Endothelial cell of umbilical vein (primary cell): Measurements from ENCODE around the gene PAPLN. TPM values are rescaled to one million over a fixed set of nuclear protein-coding genes. Genes with fewer than 3 reads are reported as not detected.

ENCODE experiments used
- BruUV-seq: library from RNA; stranded (reverse); fragments of 400-500 nt; replicated peaks from 2 replicates; lab custom pipeline; 2021; lab: Mats Ljungman, UMichigan
- CTCF ChIA-PET: fragments of 300-600, 350-600 bp; sonication (Branson Sonifier 250); formaldehyde crosslinking; loops from one replicate; lab custom pipeline; 2021; ENCODE audit warnings: antibody characterized with exemption, inconsistent platforms; lab: Charles Lee
- POLR2A ChIA-PET: fragments of 300-600, 350-600 bp; sonication (Branson Sonifier 250); formaldehyde crosslinking; loops from one replicate; lab custom pipeline; 2021; ENCODE audit warnings: antibody characterized with exemption, inconsistent platforms; lab: Charles Lee
- DNase-seq: peaks from one replicate; pipeline ENCODE4 v3.0.0-alpha.2; 2011; ENCODE audit warnings: low read depth, low spot score
- FAIRE-seq: peaks from 2 replicates; lab custom pipeline; 2011; peaks lifted over from hg19 to GRCh38; lab: Jason Lieb, UNC
- H2AFZ ChIP-seq: 2 replicates; pipeline ENCODE4 v1.6.0; 2012; ENCODE audit warnings: low read depth, low read length, control low read depth, inconsistent platforms
- H3K27ac ChIP-seq: 2 replicates; pipeline ENCODE4 v1.5.1; 2011; ENCODE audit warnings: low read depth, mild to moderate bottlenecking, control low read depth, low read length, moderate library complexity; ENCODE audit not compliant: insufficient read depth
- H3K27me3 ChIP-seq, 2 experiments: 2 replicates each; pipeline versions ENCODE4 v1.6.0 to v1.6.1; 2011; ENCODE audit warnings: low read length in 2 of 2, mixed read lengths in 1 of 2; ENCODE audit not compliant: control insufficient read depth in 2 of 2, insufficient read depth in 2 of 2
- H3K36me3 ChIP-seq, 2 experiments: 2 replicates in 1 of 2; 3 replicates in 1 of 2; pipeline ENCODE4 v1.5.1; 2011; ENCODE audit warnings: low read length in 2 of 2, mild to moderate bottlenecking in 1 of 2, moderate library complexity in 1 of 2; ENCODE audit not compliant: control insufficient read depth in 2 of 2, insufficient read depth in 2 of 2; ENCODE audit errors: extremely low read depth in 1 of 2
- H3K4me1 ChIP-seq: 3 replicates; pipeline ENCODE4 v1.5.1; 2011; ENCODE audit warnings: mild to moderate bottlenecking, low read length; ENCODE audit not compliant: control insufficient read depth, insufficient read depth; ENCODE audit errors: extremely low read depth
- H3K4me2 ChIP-seq: 2 replicates; pipeline ENCODE4 v1.6.1; 2011; ENCODE audit warnings: low read length, control low read depth, mixed read lengths; ENCODE audit not compliant: insufficient read depth
- H3K4me3 ChIP-seq, 3 experiments: fragments of 200-600 bp in 1 of 3; sonication (generic), shearing (Covaris generic) in 1 of 3; replicated peaks in 1 of 3; 2 replicates each; pipeline ENCODE4 v1.5.1; 2011 to 2016; ENCODE audit warnings: control low read depth in 3 of 3, low read length in 3 of 3, mild to moderate bottlenecking in 2 of 3, inconsistent platforms in 1 of 3, low read depth in 1 of 3, moderate library complexity in 1 of 3; ENCODE audit not compliant: insufficient read depth in 1 of 3
- H3K79me2 ChIP-seq: 2 replicates; pipeline ENCODE4 v1.6.0; 2012; ENCODE audit warnings: low read length, inconsistent platforms; ENCODE audit not compliant: control insufficient read depth, insufficient read depth
- H3K9ac ChIP-seq: replicated peaks from 2 replicates; pipeline ENCODE3; 2011; ENCODE audit warnings: low read length, control low read depth; ENCODE audit not compliant: insufficient read depth; ENCODE audit errors: extremely low read depth
- H3K9me1 ChIP-seq: replicated peaks from 3 replicates; pipeline ENCODE4 v1.6.0; 2011; ENCODE audit warnings: mild to moderate bottlenecking, low read length; ENCODE audit not compliant: control insufficient read depth, insufficient read depth; ENCODE audit errors: extremely low read depth
- H3K9me3 ChIP-seq: replicated peaks from 2 replicates; pipeline ENCODE4 v1.5.1; 2012; ENCODE audit warnings: low read length, inconsistent platforms; ENCODE audit not compliant: control insufficient read depth, insufficient read depth
- H4K20me1 ChIP-seq: replicated peaks from 2 replicates; pipeline ENCODE3; 2011; ENCODE audit warnings: mild to moderate bottlenecking, low read length; ENCODE audit not compliant: control insufficient read depth, insufficient read depth; ENCODE audit errors: extremely low read depth
- EZH2 ChIP-seq: IDR thresholded peaks from 2 replicates; pipeline ENCODE4 v1.6.1; 2012; ENCODE audit warnings: borderline replicate concordance, low read depth, mild to moderate bottlenecking, moderate library complexity, low read length, inconsistent platforms; ENCODE audit not compliant: severe bottlenecking
- FOS ChIP-seq: IDR thresholded peaks from 2 replicates; pipeline ENCODE4 v1.6.1; 2011; ENCODE audit warnings: mild to moderate bottlenecking, low read length, moderate library complexity, borderline replicate concordance; ENCODE audit not compliant: insufficient read depth
- GATA2 ChIP-seq: IDR thresholded peaks from 2 replicates; pipeline ENCODE4 v1.7.0; 2011; ENCODE audit warnings: low read depth, mild to moderate bottlenecking, moderate library complexity, mixed read lengths, low read length; ENCODE audit not compliant: insufficient read length, insufficient read depth
- JUN ChIP-seq: IDR thresholded peaks from 2 replicates; pipeline ENCODE4 v1.6.1; 2011; ENCODE audit warnings: borderline replicate concordance, low read depth; ENCODE audit not compliant: insufficient read length, insufficient read depth
- MYC ChIP-seq: IDR thresholded peaks from one replicate; pipeline ENCODE4 v1.6.1; 2011; ENCODE audit warnings: mild to moderate bottlenecking, low read depth, low read length
- POLR2A ChIP-seq: IDR thresholded peaks from 2 replicates; pipeline ENCODE4 v1.6.1; 2012; ENCODE audit warnings: low read depth, mild to moderate bottlenecking, control low read depth, low read length
- POLR2AphosphoS5 ChIP-seq: IDR thresholded peaks from 2 replicates; pipeline ENCODE4 v1.6.1; 2012; ENCODE audit warnings: low read depth, mild to moderate bottlenecking, control low read depth, low read length, moderate library complexity; ENCODE audit not compliant: insufficient read depth
- dilution Hi-C: fragments of 300-500 bp; cut with MboI; formaldehyde crosslinking; loops from one replicate; pipeline ENCODE4 v1.15.0; 2019; ENCODE audit warnings: low sequenced_read_pairs; ENCODE audit not compliant: extremely low pct_ligation_motif_present
- intact Hi-C: fragments of 100-400 bp; cut with micrococcal nuclease; formaldehyde crosslinking; loops from one replicate; pipeline ENCODE4 v1.10.0; 2022
- polyA plus RNA-seq, 4 experiments: library from polyadenylated mRNA; depleted of rRNA in 3 of 4; stranded (reverse) in 3 of 4; unstranded in 1 of 4; fragments of >200 nt; gene quantifications; 2 replicates each; pipeline versions ENCODE4 v1.2.1 to v1.2.3, GENCODE V29; 2011 to 2012; ENCODE audit warnings: missing spikeins in 1 of 4
- total RNA-seq: library from RNA; stranded (reverse); gene quantifications from 2 replicates; pipeline ENCODE4 v1.2.3, GENCODE V29; 2021
- TF ChIP-seq, protein P1 (sequence below), 2 donors: IDR thresholded peaks; 1 replicate in 1 of 2; 2 replicates in 1 of 2; pipeline ENCODE4 v1.5.1; 2011; ENCODE audit warnings: low read length in 2 of 2, mild to moderate bottlenecking in 2 of 2, moderate library complexity in 2 of 2, control low read depth in 1 of 2, inconsistent platforms in 1 of 2, low read depth in 1 of 2; ENCODE audit not compliant: insufficient read depth in 1 of 2; ENCODE audit errors: extremely low read depth in 1 of 2
- TF ChIP-seq, protein P2 (sequence below): IDR thresholded peaks from 2 replicates; pipeline ENCODE4 v1.6.1; 2011; ENCODE audit not compliant: insufficient read depth, insufficient read length

The PAPLN gene
- total and polyA plus RNA-seq, 2 donors (not counting 3 experiments of a cell fraction or from before 2014, with no cell fraction given), result 5.5 to 6.4 TPM

DNA sequence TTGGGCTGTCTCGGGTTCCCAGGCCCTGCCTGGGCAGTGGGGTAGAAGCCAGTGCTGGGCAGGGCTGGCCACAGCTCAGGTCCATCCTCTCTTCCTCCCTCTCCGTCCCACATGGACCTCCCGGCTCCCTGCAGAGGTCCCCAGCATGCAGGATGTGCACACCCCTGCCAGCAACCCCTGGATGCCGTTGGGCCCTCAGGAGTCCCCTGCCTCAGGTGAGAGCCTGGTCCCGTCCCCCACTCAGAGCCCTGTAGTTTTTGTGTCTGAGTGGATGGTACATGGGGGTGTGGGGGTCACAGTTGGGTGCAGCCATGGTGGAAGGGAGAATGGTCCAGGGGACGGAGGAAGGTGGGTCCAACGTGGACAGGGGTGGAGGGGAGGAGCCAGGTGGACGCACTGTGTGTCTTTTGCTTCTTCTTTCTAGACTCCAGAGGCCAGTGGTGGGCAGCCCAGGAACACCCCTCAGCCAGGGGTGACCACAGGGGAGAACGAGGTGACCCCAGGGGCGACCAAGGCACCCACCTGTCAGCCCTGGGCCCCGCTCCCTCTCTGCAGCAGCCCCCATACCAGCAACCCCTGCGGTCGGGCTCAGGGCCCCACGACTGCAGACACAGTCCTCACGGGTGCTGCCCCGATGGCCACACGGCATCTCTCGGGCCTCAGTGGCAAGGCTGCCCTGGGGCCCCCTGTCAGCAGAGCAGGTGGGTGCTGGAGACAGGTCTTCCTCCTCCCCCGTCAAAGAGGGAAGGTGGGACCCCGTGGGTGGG is 21.7 kb downstream of the PAPLN start:
- no peaks in the 10 kb centered on the region for H3K9me3 ChIP-seq
- H3K79me2 ChIP-seq, result no peaks in the 10 kb centered on the region
- no peaks in the 10 kb centered on the region for H3K9me1 ChIP-seq
- no peaks in the 10 kb centered on the region for H3K4me1 ChIP-seq
- DNase-seq (no peak), FAIRE-seq (no peak)
- H3K27me3 ChIP-seq, result no peaks in the 10 kb centered on the region
- intact Hi-C loops, result no loop called here
- H4K20me1 ChIP-seq, result no peaks in the 10 kb centered on the region
- CTCF ChIA-PET, result interaction anchor here (1.3 kb wide), 1 partner anchor 213 kb away, joined by 3 read pairs; no protein-coding TSS in a partner anchor
- dilution Hi-C loops, result no loop called here
- no peak overlapping the region for H3K9ac ChIP-seq
- TF ChIP-seq JUN (no peak), GATA2 (no peak), POLR2A (no peak), FOS (no peak), EZH2 (no peak), POLR2AphosphoS5 (no peak), MYC (no peak)
- TF ChIP-seq, protein P1, sequence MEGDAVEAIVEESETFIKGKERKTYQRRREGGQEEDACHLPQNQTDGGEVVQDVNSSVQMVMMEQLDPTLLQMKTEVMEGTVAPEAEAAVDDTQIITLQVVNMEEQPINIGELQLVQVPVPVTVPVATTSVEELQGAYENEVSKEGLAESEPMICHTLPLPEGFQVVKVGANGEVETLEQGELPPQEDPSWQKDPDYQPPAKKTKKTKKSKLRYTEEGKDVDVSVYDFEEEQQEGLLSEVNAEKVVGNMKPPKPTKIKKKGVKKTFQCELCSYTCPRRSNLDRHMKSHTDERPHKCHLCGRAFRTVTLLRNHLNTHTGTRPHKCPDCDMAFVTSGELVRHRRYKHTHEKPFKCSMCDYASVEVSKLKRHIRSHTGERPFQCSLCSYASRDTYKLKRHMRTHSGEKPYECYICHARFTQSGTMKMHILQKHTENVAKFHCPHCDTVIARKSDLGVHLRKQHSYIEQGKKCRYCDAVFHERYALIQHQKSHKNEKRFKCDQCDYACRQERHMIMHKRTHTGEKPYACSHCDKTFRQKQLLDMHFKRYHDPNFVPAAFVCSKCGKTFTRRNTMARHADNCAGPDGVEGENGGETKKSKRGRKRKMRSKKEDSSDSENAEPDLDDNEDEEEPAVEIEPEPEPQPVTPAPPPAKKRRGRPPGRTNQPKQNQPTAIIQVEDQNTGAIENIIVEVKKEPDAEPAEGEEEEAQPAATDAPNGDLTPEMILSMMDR (IDR thresholded peaks at IDR 0.05; ENCODE audit: extremely low read depth in 1 of 2, insufficient read depth in 1 of 2, low read depth in 1 of 2, low read length in 2 of 2), result no peak
- TF ChIP-seq, protein P2, sequence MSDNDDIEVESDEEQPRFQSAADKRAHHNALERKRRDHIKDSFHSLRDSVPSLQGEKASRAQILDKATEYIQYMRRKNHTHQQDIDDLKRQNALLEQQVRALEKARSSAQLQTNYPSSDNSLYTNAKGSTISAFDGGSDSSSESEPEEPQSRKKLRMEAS, result no peak
- H3K27ac ChIP-seq, result no peak overlapping the region
- H3K4me2 ChIP-seq, result no peak overlapping the region
- POLR2A ChIA-PET, result no interaction called here
- no peak overlapping the region for H2AFZ ChIP-seq
- no peak overlapping the region for H3K4me3 ChIP-seq
- H3K36me3 ChIP-seq, result no peaks in the 10 kb centered on the region
- no TSS peak for BruUV-seq
